ENCODE measurements around the gene CFD.
"Not testable (repeated sequence)": the region's sequence is repeated elsewhere in the genome, so short reads cannot be mapped to it uniquely, and the experiment has no call there.

Gene CFD

GRCh38 chr19:889662-890295 lies 30.3 kb downstream of the CFD start:
- Histone ChIP-seq H3F3A (ENCODE audit: insufficient read depth) (peaks cover 7% of the 10 kb centered on the region; the same call in 1 of the 2 replicates), H3K9me2 (replicated peaks; ENCODE audit: insufficient read depth, low read length) (no peaks in the 10 kb centered on the region), H3K36me3 (ENCODE audit: low read length) (no peaks in the 10 kb centered on the region), H2AFZ (ENCODE audit: low read depth, low read length, severe bottlenecking) (no peak overlapping the region), H3K79me2 (ENCODE audit: insufficient read depth, low read length) (peaks cover 5% of the 10 kb centered on the region; the same call in 1 of the 2 replicates), H3K4me3 (ENCODE audit: insufficient read depth, low read length, poor library complexity, severe bottlenecking) (no peak overlapping the region), H3K27ac (ENCODE audit: low read depth, low read length) (no peak overlapping the region), H3K27me3 (ENCODE audit: low read length) (no peaks in the 10 kb centered on the region), H4K20me1 (ENCODE audit: low read depth, low read length) (no peaks in the 10 kb centered on the region), H3K9ac (ENCODE audit: low read length) (no peak overlapping the region), H3K9me3 (ENCODE audit: insufficient read depth, low read length) (no peaks in the 10 kb centered on the region), H3K4me2 (ENCODE audit: low read depth, low read length, poor library complexity, severe bottlenecking) (no peak overlapping the region)
- TF ChIP-seq, protein P1, sequence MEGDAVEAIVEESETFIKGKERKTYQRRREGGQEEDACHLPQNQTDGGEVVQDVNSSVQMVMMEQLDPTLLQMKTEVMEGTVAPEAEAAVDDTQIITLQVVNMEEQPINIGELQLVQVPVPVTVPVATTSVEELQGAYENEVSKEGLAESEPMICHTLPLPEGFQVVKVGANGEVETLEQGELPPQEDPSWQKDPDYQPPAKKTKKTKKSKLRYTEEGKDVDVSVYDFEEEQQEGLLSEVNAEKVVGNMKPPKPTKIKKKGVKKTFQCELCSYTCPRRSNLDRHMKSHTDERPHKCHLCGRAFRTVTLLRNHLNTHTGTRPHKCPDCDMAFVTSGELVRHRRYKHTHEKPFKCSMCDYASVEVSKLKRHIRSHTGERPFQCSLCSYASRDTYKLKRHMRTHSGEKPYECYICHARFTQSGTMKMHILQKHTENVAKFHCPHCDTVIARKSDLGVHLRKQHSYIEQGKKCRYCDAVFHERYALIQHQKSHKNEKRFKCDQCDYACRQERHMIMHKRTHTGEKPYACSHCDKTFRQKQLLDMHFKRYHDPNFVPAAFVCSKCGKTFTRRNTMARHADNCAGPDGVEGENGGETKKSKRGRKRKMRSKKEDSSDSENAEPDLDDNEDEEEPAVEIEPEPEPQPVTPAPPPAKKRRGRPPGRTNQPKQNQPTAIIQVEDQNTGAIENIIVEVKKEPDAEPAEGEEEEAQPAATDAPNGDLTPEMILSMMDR (IDR thresholded peaks at IDR 0.05; ENCODE audit: insufficient read depth, low read length, poor library complexity, severe bottlenecking): no peak
- no peak for TF ChIP-seq EZH2phosphoT487 (conservative IDR thresholded peaks at IDR 0.05; ENCODE audit: low read length)

DNA sequence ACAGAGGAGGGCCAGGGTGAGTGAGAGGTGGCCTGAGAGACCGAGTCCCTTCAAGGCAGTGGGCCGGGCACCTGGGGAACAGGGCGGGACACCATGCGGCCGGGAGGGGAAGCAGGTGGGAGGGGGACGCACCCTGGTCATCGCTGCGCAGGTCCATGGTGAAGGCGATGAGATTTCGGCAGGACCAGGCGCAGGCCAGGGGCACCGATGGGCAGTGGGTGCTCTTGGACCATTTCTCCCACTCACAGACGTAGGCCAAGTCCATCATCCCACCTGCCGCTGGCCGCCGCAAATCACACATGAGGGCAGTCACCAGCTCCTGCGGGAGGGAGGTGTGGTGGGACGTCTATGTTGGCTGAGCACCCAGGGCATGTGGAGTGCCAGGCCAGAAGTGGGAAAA lies 31.4 kb downstream of the CFD start:
- Histone ChIP-seq H3K4me2 (ENCODE audit: low read depth, low read length, poor library complexity, severe bottlenecking) (no peak overlapping the region), H2AFZ (ENCODE audit: low read depth, low read length, severe bottlenecking) (no peak overlapping the region), H3K4me3 (ENCODE audit: insufficient read depth, low read length, poor library complexity, severe bottlenecking) (no peak overlapping the region), H3K79me2 (ENCODE audit: insufficient read depth, low read length) (peaks cover 5% of the 10 kb centered on the region; the same call in 1 of the 2 replicates), H3K9me3 (ENCODE audit: insufficient read depth, low read length) (no peaks in the 10 kb centered on the region), H4K20me1 (ENCODE audit: low read depth, low read length) (no peaks in the 10 kb centered on the region), H3K27me3 (ENCODE audit: low read length) (no peaks in the 10 kb centered on the region), H3F3A (ENCODE audit: insufficient read depth) (peaks cover 7% of the 10 kb centered on the region; the same call in 1 of the 2 replicates), H3K9ac (ENCODE audit: low read length) (no peak overlapping the region), H3K27ac (ENCODE audit: low read depth, low read length) (no peak overlapping the region), H3K9me2 (replicated peaks; ENCODE audit: insufficient read depth, low read length) (no peaks in the 10 kb centered on the region), H3K36me3 (ENCODE audit: low read length) (no peaks in the 10 kb centered on the region)
- TF ChIP-seq, protein P1 (IDR thresholded peaks at IDR 0.05; ENCODE audit: insufficient read depth, low read length, poor library complexity, severe bottlenecking): no peak
- TF ChIP-seq EZH2phosphoT487 (conservative IDR thresholded peaks at IDR 0.05; ENCODE audit: low read length): no peak

DNA sequence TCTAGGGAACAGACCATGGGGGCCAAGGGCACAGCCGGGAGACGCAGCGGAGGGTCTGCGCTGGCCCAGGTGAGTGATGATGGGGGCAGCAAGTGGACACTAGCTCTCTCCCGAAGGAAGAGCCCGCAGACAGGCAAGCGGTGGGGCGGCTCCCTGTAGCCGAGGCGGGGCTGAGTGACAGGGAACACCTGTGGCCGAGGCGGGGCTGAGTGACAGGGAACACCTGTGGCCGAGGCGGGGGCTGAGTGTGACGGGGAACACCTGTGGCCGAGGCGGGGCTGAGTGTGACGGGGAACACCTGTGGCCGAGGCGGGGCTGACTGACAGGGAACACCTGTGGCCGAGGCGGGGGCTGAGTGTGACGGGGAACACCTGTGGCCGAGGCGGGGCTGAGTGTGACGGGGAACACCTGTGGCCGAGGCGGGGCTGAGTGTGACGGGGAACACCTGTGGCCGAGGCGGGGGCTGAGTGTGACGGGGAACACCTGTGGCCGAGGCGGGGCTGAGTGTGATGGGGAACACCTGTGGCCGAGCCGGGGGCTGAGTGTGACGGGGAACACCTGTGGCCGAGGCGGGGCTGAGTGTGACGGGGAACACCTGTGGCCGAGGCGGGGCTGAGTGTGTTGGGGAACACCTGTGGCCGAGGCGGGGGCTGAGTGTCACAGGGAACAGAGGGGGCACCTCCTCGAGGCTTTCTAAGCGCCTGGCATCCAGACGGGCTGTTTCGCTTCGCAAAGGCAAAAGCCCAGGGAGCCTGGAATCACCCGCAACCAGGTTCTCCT lies 32.1 kb downstream of the CFD start:
- not testable (repeated sequence) for H3K9ac ChIP-seq (ENCODE audit: low read length); H3F3A ChIP-seq (ENCODE audit: insufficient read depth); H3K9me3 ChIP-seq (ENCODE audit: insufficient read depth, low read length); H3K36me3 ChIP-seq (ENCODE audit: low read length); H3K79me2 ChIP-seq (ENCODE audit: insufficient read depth, low read length); H2AFZ ChIP-seq (ENCODE audit: low read depth, low read length, severe bottlenecking); H3K27me3 ChIP-seq (ENCODE audit: low read length); H4K20me1 ChIP-seq (ENCODE audit: low read depth, low read length); H3K9me2 ChIP-seq (replicated peaks; ENCODE audit: insufficient read depth, low read length)
- Histone ChIP-seq H3K4me2 (ENCODE audit: low read depth, low read length, poor library complexity, severe bottlenecking) (peak overlapping the region; percentile 96), H3K4me3 (ENCODE audit: insufficient read depth, low read length, poor library complexity, severe bottlenecking) (peak overlapping the region; percentile 93), H3K27ac (ENCODE audit: low read depth, low read length) (peak overlapping the region; percentile 75)
